Measurements from ENCODE around the gene STIMATE. TPM values are rescaled to one million over a fixed set of nuclear protein-coding genes. Genes with fewer than 3 reads are reported as not detected.

The STIMATE gene
- total and polyA plus RNA-seq, 2 of the 4 experiments (the other 2 are of a cell fraction), result 10.6 to 17.8 TPM

DNA sequence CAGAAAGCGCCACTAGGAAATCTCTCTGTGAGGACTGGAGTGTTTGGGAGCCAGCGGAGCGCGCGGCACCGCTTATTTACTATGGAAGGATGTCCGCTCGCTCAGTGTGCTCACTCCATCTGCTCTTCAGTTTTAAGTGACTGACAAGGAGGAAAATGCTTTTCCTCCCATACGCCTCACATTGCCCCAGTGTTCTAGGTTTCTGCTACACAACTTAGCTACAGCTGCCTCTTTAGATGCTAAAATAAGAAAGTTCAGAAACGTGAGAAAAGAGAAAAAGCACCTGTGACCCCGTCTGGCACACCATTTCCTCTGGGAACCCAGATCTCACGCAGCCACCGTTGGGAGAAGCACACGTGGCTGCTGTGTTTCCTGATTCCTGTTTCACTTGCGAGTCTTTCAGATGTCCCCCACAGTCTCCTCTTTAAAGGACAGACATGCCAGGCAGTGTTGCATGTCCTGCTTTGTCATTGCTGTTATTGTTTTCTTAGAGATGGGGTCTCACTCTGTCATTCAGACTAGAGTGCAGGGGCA is 50.8 kb downstream of the STIMATE start:
- in situ Hi-C loops (cut with MboI; ENCODE audit: low sequenced_read_pairs), result no loop called here
- Histone ChIP-seq H3K9ac (ENCODE audit: low read depth, low read length) (no peak overlapping the region), H2AFZ (replicated peaks; ENCODE audit: low read length, poor library complexity) (peak overlapping the region; percentile 5), H4K20me1 (ENCODE audit: insufficient read depth, low read length) (no peaks in the 10 kb centered on the region; the same call in none of the 2 replicates), H3K23ac (ENCODE audit: low read depth, low read length) (no peak overlapping the region), H3K14ac (replicated peaks; ENCODE audit: low read depth, low read length) (no peak overlapping the region), H2AK5ac (ENCODE audit: low read depth, low read length) (no peak overlapping the region), H3K27me3 (ENCODE audit: control insufficient read depth, insufficient read depth, low read length) (no peaks in the 10 kb centered on the region), H3K56ac (ENCODE audit: extremely low read depth, insufficient read depth, low read length) (no peak overlapping the region), H3K9me3 (ENCODE audit: control insufficient read depth, insufficient read depth, low read length) (no peaks in the 10 kb centered on the region), H4K5ac (ENCODE audit: low read depth, low read length) (no peak overlapping the region), H2BK20ac (ENCODE audit: low read depth, low read length) (no peak overlapping the region), H2BK120ac (ENCODE audit: low read depth, low read length) (no peak overlapping the region), H2AK9ac (replicated peaks; ENCODE audit: low read depth, low read length, poor library complexity) (no peak overlapping the region), H2BK15ac (ENCODE audit: low read depth, low read length) (no peak overlapping the region), H3K27ac (ENCODE audit: insufficient read depth, low read length) (no peak overlapping the region), H3K9me1 (ENCODE audit: insufficient read depth, low read length) (peaks cover 2% of the 10 kb centered on the region; the same call in 1 of the 2 replicates), H4K91ac (ENCODE audit: insufficient read depth, low read depth, low read length) (no peak overlapping the region), H4K8ac (ENCODE audit: low read depth in 2 of 2, low read length in 2 of 2) (no peak overlapping the region), H3K36me3 (ENCODE audit: control insufficient read depth, insufficient read depth, low read length) (peaks cover 21% of the 10 kb centered on the region), H3K4ac (ENCODE audit: low read depth, low read length) (no peak overlapping the region), H3K4me2 (ENCODE audit: low read depth, low read length) (no peak overlapping the region), H3K18ac (ENCODE audit: low read depth, low read length) (no peak overlapping the region), H3K4me3 (ENCODE audit: insufficient read depth, low read depth, low read length) (no peak overlapping the region), H3K4me1 (ENCODE audit: control insufficient read depth, insufficient read depth, low read length) (peaks cover 9% of the 10 kb centered on the region; the same call in 1 of the 2 replicates), H2BK5ac (ENCODE audit: low read depth, low read length, poor library complexity, severe bottlenecking) (no peak overlapping the region), H3K79me1 (ENCODE audit: low read depth in 1 of 2, low read length in 2 of 2) (no peaks in the 10 kb centered on the region; a peak in 1 of 4 replicates)
- no peak for TF ChIP-seq MXI1 (IDR thresholded peaks at IDR 0.05; ENCODE audit: borderline replicate concordance, low read depth, low read length)
- TF ChIP-seq BHLHE40 (IDR thresholded peaks at IDR 0.05; ENCODE audit: low read depth, low read length), result no peak
- TF ChIP-seq MAFK (IDR thresholded peaks at IDR 0.05; ENCODE audit: low read depth, low read length), result no peak
- TF ChIP-seq CEBPB (IDR thresholded peaks at IDR 0.05; ENCODE audit: low read depth, low read length), result no peak
- TF ChIP-seq SMC3 (IDR thresholded peaks at IDR 0.05; ENCODE audit: low read depth, low read length), result no peak
- no peak for TF ChIP-seq USF2 (IDR thresholded peaks at IDR 0.05; ENCODE audit: low read depth, low read length)
- no peak for TF ChIP-seq RAD21 (IDR thresholded peaks at IDR 0.05; ENCODE audit: low read length)
- no peak for TF ChIP-seq RCOR1 (IDR thresholded peaks at IDR 0.05; ENCODE audit: insufficient replicate concordance, low read length)
- no peak for TF ChIP-seq RFX5 (IDR thresholded peaks at IDR 0.05; ENCODE audit: low read depth, low read length)
- TF ChIP-seq MAZ (IDR thresholded peaks at IDR 0.05; ENCODE audit: borderline replicate concordance, low read depth, low read length), result no peak
- TF ChIP-seq NFE2L2 (IDR thresholded peaks at IDR 0.05; ENCODE audit: low read depth, low read length), result no peak
- DNase-seq, result no peak
- 93% methylated on average over 6 of the region's 15 CpGs; no CpG with 5 or more reads in 1 of the 2 experiments for WGBS, 2 experiments (ENCODE audit: extremely low coverage in 2 of 2, insufficient read length in 1 of 2)
- ChIA-PET CTCF (no interaction called here), POLR2A (ENCODE audit: unreplicated experiment) (no interaction called here)
- intact Hi-C loops (cut with micrococcal nuclease), result no loop called here
- no TSS peak for BruUV-seq (replicated peaks)
- dilution Hi-C loops (cut with HindIII; ENCODE audit: low sequenced_read_pairs, unreplicated experiment), result no loop called here
- ATAC-seq (ENCODE audit: low read depth), result no peak

All from IMR-90 (cell line).